HepG2 (cell line): ENCODE results near the gene FAM114A1. TPM values are rescaled to one million over a fixed set of nuclear protein-coding genes. Genes with fewer than 3 reads are reported as not detected.

Source experiments
- ARID3A ChIP-seq: IDR thresholded peaks from 2 replicates; pipeline ENCODE4 v1.6.1; 2012; ENCODE audit warnings: low read depth, low read length, improper control_type of control experiment
- ARNT ChIP-seq: fragments of 450-650 bp; IDR thresholded peaks from 2 replicates; pipeline ENCODE4 v1.6.1; 2017
- DNMT3B ChIP-seq: conservative IDR thresholded peaks from 2 replicates; pipeline ENCODE4 v1.6.1; 2016; ENCODE audit warnings: missing biosample characterization, control low read depth
- NFIC ChIP-seq: IDR thresholded peaks from 2 replicates; pipeline ENCODE4 v1.6.1; 2012; ENCODE audit warnings: mild to moderate bottlenecking, low read length, inconsistent platforms
- NR2F1 ChIP-seq, 2 experiments: fragments of 450-650 bp in 1 of 2; formaldehyde crosslinking in 1 of 2; IDR thresholded peaks; 2 replicates each; pipeline versions ENCODE4 v1.5.0 to v1.6.1; 2016 to 2020; ENCODE audit warnings: mild to moderate bottlenecking in 1 of 2, missing compliant biosample characterization in 1 of 2, missing genetic modification reagents in 1 of 2, moderate library complexity in 1 of 2
- PATZ1 ChIP-seq: sonication (generic); formaldehyde crosslinking; IDR thresholded peaks from 2 replicates; pipeline ENCODE4 v1.4.0; 2020; ENCODE audit warnings: missing genetic modification reagents
- SOX5 ChIP-seq: IDR thresholded peaks from 2 replicates; pipeline ENCODE4 v1.6.1; 2016; ENCODE audit warnings: borderline replicate concordance
- WIZ ChIP-seq: sonication (generic); formaldehyde crosslinking; IDR thresholded peaks from 2 replicates; pipeline ENCODE4 v1.5.1; 2020; ENCODE audit warnings: mild to moderate bottlenecking, missing genetic modification reagents
- ZBTB7B ChIP-seq: sonication (generic); formaldehyde crosslinking; IDR thresholded peaks from 2 replicates; pipeline ENCODE4 v1.4.0; 2020; ENCODE audit warnings: missing genetic modification reagents
- ZNF282 ChIP-seq: fragments of 450-650 bp; IDR thresholded peaks from 2 replicates; pipeline ENCODE4 v1.6.1; 2018; ENCODE audit not compliant: partially characterized antibody
- ZNF318 ChIP-seq: sonication (generic); formaldehyde crosslinking; IDR thresholded peaks from 2 replicates; pipeline ENCODE4 v1.4.0; 2020; ENCODE audit warnings: mild to moderate bottlenecking, missing genetic modification reagents
- ZNF687 ChIP-seq: sonication (generic); formaldehyde crosslinking; IDR thresholded peaks from 2 replicates; pipeline ENCODE4 v1.5.1; 2020; ENCODE audit warnings: mild to moderate bottlenecking, missing genetic modification reagents, moderate library complexity
- polyA plus RNA-seq, 8 experiments: library from polyadenylated mRNA; depleted of rRNA in 3 of 8; stranded (reverse) in 7 of 8; unstranded in 1 of 8; fragments of >200 nt; fragmentation: Illumina TruSeq in 4 of 8; extraction: Trizol in 4 of 8; gene quantifications; 2 replicates each; pipeline versions ENCODE4 v1.2.1 to v1.2.3, GENCODE V29; 2011 to 2016; ENCODE audit warnings: low read depth in 4 of 8, missing spikeins in 1 of 8, mixed read lengths in 1 of 8; ENCODE audit not compliant: insufficient read depth in 1 of 8
- total RNA-seq, 5 experiments: library from RNA; depleted of rRNA; stranded (reverse); fragments of >200 nt; fragmentation: Illumina TruSeq; extraction: Trizol; gene quantifications; 2 replicates each; pipeline ENCODE4 v1.2.3, GENCODE V29; 2016; ENCODE audit warnings: low read depth in 1 of 5

Gene FAM114A1
- total and polyA plus RNA-seq, 2 of the 13 experiments (the other 11 are each of a cell fraction or from before 2014, with no cell fraction given), result 61.0 to 76.9 TPM

- TF ChIP-seq ZNF687 (CRISPR knock-in tag) (no peak), ZBTB7B (CRISPR knock-in tag) (no peak), ZNF282 (no peak), PATZ1 (CRISPR knock-in tag) (no peak), ZNF318 (CRISPR knock-in tag) (no peak), DNMT3B (no peak), NR2F1 (CRISPR knock-in tag; IDR thresholded peaks at IDR 0.05) (0 out of 4 replicates have a peak, but pooled peaks of 1 of the 2 experiments have one; percentile 17), ARID3A (0 out of 2 replicates have a peak, but pooled peaks have one; percentile 69), SOX5 (CRISPR knock-in tag) (peak; percentile 9; the same call in 1 of the 2 replicates), WIZ (CRISPR knock-in tag) (no peak), NFIC (0 out of 2 replicates have a peak, but pooled peaks have one; percentile 21), ARNT (no peak)
Observed at GRCh38 chr4:38967260-38968095, 99.9 kb downstream of the FAM114A1 start (continued).
